Colon (tissue), 2 donors: ENCODE measurements around the gene PCNX1.
"Not testable (repeated sequence)": the region's sequence is repeated elsewhere in the genome, so short reads cannot be mapped to it uniquely, and the experiment has no call there.

Experiments
- FAIRE-seq: peaks from 2 replicates; lab custom pipeline; 2012; peaks lifted over from hg19 to GRCh38; lab: Jason Lieb, UNC
- donor health status: control.
- donor health status: control.

PCNX1 gene

DNA sequence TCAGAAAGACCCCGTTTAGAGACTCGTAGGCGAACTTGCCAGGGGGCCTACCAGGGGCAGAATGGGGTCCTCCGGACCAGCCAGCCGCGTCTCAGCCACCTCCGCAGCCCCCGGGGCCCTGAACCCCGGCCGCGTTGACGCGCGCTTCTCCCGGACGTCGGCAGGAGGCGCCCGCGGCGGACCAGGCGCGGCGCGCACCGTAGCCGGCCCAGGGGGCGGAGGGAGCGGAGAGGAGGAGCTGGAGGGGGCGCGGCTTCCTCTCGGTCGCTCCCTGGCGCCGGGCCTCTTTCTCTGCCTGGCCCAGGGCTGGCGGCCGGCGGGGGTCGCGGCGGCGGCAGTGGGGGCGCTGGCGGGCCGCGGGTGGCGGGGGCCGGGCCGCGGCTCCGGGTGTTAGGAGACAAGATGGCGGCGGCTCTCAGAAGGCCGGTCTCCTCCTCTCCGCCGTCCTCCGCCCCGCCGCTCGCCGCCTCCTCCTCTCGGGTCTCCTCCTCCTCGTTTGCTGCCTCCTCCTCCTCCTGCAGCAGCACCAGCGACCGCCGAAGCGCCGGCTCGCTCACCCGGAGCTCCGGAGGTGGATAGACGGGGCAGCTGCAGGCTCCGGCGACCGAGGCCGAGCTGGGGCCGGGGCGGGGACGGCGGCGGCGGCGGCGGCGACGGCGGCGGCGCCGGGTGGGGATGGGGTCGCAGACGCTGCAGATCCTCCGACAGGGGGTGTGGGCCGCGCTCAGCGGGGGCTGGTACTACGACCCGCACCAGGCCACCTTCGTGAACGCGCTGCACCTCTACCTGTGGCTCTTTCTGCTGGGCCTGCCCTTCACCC, at the start of gene PCNX1:
TSS of gene PCNX1 (plus strand) at position 284 of the 820 bp plus-strand sequence. CDS start at position 676, 392 bp downstream.
- FAIRE-seq, result no peak

DNA sequence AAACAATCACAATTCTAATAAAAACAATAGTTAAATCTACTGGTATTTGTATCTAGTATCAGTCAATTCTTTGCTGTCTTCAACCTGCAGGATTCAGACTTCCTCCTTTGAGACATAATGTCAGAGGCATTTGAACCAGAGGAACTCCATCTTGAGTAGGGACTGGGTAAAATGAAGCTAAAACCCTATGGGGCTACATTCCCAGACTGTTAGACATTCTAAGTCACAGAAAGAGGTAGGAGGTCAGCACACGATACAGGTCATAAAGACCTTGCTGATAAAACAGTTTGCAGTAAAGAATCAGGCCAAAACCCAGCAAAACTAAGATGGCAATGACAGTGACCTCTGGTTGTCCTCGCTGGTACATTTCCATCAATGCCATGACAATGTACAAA, 49.8 kb upstream of the PCNX1 start:
- FAIRE-seq, result no peak

DNA sequence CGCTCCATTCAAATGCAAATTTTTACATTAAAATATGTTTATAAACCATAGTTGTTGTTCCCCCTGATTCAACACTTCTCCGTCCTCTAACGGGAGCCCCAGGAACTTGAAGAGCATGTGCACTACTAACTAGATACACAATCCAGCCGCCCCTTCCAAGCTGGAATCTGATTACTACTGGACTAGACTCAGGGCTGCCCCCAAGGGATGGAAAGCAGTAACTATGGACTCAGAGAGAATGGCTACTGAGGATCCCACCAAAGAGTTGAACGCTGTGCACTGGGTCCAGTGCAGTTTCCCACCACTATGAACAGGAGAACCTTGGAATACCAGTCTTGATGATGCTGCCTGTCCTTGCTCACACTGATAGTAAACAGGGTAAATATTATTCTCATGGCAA, 48.6 kb upstream of the PCNX1 start:
- no peak for FAIRE-seq

DNA sequence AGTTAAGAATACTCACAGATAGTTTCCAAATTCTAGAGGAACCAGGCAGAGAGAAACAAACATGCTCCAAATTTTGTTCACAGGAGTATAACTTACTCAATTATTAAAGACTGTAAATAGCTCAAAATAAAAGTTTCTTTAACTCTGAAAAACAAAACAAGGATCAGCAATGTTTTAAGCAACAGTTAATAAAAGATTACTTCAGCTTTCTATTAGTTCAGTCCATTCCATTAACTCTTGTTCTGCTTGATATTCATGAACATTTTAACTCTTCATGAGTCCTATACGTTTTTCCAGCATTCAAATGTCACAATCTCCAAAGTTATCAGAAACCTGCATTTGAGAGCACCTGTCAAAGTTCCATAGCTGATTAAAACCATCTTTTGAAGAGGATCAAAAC, 40.3 kb upstream of the PCNX1 start:
- not testable (repeated sequence) for FAIRE-seq

DNA sequence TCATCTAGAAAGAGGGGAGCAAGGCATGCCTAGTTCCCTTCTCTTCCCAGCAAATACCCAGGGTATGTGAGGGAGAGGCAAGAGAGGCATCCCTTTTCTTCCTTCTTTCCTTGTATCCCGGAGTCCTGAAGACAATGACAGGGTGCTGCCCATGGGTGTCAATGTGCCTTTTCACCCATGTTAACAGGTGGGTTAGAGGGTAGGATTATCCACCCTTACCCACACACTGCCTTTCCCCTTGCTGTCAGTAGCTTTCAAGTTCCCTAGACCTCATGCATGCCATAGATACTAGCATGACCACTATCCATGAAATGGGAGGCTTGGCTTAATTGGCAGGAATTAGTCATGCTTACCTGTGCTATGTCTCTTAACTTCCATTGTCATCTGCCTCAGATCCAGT, 36.3 kb upstream of the PCNX1 start:
- FAIRE-seq, result no peak

DNA sequence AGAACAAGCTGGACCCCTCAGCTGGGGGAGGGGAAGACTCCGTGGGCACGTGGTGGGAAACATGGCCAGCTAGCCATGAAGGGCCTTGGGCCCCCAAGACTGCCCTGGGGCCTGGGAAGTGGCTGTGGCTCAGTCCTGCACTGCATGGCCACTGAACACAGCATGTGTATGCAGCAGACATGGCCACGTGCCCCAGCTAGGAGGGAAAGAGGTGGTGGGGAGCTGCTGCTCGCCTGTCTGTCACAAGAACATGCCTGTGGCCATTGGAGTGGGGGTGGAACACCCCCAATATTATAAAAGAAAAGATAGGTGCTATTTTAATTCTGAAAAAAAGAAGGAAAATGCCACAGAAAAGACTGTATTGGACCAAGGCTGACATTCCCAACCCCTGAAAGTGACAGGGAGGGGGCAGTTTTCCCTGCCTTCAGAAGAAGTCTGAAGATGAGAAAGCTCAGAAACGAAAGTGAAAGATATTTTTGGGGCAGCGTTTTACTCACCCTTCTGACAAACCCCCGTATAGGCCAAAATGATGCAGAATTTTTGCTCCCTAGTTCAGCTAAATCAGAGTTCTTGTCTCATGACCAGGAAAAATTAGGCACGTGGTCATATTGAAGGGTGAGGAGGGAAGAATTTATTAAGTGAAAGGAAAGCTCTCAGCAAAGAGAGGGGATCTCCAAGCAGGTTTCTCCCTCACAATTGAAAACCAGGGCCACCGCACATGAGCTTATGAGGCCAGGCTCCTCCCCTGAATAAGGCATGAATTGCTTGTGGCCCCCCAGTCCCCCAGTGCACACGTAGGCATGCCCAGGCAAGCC, 35.2 kb upstream of the PCNX1 start:
- FAIRE-seq, result no peak

DNA sequence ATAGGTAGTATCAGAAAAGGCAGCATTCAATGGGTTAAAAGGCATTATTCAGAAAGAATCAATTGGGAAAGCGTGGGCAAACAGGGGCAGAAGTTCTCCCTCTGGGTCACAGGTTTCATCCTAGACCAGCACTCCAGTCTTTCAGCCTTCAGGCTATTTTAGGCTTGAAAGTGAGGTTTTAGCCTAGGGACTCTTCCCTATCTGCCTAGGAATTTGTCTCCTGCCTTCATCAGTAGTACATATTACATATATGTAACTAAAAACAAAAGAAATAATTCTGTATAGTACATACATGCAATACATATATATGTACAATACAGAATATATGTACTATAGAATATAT, 34.6 kb upstream of the PCNX1 start:
- FAIRE-seq, result no peak

DNA sequence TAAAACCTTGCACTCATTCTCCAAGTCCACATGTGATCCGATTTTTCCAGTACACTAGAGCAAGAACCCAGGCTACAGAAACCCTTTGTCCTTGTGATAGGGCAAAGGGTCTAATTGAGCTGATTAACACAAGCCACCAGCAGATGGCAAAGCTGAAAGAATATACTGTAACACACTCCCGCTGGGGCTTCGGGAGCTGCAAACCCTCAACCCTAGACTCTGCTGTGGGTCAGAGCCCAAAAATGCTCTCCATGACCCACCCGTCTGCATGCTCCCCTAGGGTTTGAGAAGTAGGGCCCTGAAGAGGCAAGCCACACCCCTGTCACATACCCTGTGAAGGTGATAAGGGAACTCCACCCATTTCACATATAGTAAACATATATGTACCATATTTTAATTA, 33.6 kb upstream of the PCNX1 start:
- no peak for FAIRE-seq

DNA sequence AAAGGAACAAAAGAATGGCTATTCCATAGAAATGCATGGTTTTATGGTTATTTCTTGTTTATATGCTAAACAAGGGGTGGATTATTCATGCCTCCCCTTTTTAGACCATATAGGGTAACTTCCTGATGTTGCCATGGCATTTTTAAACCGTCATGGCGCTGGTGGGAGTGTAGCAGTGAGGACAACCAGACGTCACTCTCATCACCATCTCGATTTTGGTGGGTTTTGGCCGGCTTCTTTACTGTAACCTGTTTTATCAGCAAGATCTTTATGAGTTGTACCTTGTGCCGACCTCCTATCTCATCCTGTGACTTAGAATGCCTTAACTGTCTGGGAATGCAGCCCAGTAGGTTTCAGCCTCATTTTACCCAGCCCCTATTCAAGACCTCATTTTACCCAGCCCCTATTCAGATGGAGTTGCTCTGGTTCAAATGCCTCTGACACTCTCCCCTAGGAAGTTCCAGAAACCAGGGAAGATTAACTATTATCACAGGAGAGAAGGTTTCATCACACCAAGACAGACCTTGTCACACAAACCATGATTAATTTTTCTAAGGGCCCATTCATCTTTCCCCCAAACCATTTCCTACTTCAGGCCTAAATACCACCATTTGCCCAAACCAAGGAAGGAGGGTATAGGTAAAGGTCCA, 31.3 kb upstream of the PCNX1 start:
- FAIRE-seq, result not testable (repeated sequence)

DNA sequence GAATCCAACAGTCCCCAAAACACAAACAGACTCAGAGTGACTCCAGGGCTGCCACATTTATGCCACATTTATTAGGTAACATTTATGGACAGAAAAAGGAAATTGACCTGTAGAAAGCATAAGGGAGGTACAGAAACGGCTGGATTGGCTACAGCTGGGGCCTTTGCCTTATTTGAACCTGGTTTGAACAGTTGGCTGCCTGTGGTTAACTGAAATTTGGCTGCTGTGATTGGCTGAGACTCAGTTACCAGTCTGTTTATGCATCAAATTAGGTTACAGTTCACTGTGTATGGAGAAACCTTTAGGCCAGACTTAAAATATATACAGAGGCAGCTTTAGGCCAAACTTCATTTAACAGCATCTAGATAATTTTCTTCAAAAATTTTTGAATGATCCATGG, 27.8 kb upstream of the PCNX1 start:
- no peak for FAIRE-seq

DNA sequence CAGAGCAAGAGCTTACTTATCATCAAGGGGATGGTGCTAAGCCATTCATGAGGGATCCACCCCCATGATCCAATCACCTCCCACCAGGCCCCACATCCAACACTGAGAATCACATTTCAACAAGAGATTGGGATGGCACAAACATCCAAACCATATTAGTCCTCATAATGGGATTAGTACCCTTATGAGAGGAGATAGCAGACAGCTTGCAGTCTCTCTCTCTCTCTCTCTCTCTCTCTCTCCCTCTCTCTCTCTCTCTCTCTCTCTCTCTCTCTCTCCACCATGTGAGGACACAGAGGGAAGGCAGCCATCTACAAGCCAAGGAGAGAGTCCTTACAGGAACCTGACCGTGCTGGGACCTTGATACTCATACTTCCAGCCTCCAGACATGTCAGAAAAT, 26.4 kb upstream of the PCNX1 start:
- FAIRE-seq, result not testable (repeated sequence)

DNA sequence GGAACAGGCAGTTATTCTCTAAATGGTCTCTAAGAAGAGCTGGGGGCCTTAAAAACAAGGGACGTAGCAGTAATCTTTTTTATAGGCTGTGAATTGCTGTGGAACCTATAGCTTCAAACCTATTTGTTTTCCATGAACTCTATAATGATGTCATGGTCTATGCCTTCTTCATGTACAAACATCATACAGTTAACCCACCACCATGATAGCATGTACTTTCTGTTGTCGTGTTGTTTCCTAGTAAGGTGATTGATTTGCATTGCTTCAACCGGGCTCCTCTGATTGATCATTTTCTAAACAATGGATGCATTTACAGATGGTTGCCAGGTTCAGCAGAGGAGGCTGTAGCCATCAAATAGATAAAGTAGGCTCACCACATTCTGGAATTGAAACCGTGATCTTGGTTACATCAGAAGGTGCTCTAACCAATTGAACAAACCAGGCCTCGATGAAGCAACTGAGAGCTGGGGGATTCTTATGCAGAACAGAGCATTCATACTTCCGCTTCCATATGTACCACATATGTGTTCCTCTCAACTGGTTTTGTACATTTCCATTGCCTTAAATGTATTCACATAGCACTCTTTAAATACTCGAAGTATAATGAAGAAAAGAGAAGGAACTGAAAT, 25.6 kb upstream of the PCNX1 start:
- no peak for FAIRE-seq

DNA sequence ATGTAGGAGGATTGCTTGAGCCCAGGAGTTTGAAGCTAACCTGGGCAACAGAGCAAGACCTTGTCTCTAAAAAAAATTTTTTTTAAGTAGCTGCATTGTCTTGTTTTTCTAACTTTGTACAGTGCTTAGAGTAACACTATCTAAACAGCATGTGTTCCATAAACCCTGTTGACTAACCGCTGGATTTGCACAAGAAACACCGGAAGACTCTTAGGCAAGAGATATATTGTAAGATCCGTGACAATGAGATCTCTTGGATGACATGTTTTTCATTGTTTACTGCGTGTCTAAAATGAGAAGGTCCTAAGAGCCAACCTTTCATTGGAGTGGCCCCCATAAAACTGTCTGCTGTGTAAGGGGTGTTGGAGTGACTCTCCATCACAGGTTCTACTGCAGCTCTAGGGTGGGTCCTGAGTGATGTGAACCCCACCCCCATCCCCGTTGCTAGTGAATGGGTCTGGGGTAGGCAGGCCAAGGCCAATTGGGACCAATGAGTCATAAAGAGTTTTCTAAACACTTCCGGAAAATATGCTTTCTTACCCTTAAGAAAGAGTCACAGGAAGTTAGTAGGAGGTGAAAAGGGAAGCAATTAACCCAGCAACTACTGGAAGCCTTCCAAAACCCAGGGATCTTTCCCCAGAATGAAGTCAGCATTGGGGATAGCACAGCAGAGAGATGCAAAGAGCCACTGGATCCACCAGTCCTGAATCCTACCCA, 24.3 kb upstream of the PCNX1 start:
- FAIRE-seq, result no peak

DNA sequence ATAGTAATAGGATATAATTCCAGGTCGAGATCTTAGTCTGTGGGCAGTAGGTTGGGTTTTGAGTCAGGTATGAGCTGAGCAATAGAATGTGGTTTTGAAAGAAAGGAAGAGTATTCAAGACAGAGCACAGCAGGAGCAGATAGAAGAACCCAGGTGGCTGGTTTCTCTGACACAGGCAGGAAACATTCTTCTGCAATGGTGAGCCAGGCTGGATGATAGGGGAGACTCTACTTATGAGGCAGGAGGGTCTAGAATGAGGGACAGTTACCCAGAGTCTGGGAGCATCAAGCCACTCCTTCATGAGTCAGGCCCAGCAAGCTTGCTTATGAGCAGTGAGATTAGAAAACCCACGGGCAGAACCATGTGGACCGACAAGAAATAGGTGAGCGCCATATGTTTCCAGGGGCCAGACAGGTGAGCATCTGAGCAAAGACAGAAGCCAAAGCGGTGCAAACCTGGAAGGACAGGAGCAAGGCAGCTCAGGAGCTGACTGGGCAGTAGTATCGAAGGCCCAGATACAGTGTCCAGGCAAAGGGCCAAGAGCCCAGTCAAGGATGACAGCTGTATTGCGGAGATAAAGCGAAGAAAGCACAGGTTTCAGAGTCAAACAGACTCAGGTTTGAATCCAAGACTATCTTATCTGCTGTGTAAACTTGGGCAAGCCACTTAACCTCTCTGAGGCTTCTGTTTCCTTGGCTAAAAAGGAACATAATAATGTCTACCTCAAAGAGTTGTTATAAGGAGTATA, 22.5 kb upstream of the PCNX1 start:
- no peak for FAIRE-seq

DNA sequence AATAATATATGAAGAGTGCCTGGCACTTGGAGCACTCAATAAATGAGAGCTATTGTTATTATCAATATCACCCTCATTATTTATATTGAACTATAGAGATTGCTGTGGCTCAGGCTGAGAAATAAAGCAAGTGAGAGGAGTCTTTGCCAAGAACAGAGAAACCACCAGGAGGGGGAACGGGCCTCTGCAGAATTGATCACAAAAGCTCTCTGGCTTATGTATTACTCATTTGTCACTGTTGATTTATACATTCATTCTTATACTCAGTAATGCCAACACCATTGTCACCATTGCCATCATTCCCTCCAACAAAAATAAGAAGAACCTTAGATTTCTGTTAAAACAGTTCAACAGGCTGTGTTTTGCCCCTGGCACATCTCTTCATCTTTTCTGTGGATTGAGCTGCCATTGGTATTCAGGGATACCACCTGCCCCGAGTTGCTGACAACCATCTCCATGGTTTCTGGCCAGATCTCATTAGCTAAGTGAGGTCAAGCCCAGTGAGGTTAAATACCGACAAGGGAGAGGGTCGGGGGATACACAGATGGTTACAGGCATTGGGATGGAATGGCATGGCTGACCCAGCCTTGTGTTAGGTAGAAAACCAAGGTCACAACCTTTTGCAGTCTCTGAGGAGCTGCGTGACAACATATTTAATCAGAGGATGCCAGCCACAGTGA, 21.8 kb upstream of the PCNX1 start:
- no peak for FAIRE-seq

DNA sequence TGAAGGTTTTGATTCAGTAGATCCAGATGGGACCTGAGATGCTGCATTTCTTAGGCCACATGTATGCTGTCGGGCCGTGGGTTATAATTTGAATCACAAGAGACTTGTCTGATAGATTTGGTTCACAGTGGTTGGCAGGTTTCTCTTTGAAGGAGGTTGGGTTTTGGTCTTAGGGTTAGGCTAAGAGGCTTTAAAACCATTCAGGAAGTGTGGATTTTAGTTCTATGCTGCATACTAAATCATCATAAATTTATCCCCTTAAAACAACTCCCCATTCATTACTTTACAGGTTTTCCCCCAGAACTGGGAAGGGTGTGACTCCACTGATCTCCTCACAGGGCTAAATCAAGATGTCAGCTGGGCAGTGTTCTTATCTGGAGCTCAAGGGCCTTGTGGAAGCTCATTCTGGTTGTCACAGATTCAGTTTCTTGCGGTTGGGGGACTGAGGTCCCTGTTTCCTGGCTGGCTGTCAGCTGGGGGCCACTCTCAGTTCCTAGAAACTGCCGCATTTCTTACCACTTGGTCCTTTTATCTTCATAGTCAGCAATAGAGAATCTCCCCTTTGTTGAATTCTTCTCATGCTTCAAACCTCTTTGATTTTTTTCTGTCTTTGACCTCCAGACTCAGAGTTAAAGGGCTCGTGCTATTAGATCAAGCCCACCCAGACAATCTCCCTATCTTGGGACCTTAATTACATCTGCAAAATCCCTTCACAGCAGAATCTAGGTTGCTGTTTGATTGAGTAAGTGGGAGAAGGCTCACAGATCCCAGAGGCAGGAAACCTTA, 20.6 kb upstream of the PCNX1 start:
- FAIRE-seq, result no peak

DNA sequence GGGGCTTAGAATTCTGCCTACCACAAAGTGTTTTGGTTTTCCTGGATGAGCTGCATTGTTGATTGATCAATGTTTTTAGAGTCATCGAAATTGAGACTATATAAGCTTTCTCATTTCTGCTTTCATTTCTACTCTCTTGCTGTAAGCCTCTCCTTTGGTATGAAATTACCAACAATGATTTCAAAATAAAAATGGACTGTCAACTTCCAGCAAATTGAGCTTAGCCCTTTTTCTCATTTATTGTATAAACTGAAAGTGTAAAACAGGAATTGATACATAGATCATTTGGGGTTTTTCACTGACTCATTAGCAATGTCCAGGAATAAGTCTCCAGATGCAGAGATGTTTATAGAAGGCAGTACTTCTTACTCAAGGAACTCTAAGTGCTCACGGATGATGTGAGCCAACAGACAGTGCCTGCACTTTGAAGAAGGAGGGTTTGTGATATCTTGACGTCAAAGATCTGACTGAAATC, 20.0 kb upstream of the PCNX1 start:
- FAIRE-seq, result no peak

DNA sequence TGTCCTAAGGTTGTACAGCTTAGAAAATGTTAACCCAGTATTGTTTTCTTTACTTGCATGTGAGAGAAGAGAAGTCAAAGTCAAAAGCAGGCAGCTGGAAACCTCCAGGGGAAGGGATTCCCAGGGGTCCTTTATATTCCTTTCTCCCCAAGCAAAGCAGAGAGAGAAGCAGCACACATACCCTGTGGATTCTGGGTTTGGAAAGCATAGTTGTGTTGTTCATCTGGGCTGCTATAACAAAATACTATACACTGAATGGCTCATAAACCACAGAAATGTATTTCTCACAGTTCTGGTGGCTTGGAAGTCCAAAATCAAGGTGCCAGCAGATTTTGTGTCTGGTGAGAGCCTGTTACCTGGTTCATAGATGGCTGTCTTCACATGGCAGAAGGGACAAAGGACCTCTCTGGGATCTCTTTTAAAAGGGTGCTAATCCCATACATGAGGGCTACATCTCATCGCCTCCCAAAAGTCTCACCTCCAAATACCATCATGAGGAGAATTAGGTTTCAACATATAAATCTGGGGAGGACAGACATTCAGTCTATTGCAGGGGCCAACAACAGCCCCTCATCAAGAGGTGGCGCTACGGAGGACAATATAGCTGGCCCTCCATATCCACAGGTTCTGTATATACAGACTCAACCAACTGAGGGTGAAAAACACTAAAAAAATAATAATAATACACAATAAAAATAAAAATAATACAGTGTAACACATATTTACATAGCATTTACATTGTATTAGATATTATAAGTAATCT, 19.3 kb upstream of the PCNX1 start:
- no peak for FAIRE-seq

DNA sequence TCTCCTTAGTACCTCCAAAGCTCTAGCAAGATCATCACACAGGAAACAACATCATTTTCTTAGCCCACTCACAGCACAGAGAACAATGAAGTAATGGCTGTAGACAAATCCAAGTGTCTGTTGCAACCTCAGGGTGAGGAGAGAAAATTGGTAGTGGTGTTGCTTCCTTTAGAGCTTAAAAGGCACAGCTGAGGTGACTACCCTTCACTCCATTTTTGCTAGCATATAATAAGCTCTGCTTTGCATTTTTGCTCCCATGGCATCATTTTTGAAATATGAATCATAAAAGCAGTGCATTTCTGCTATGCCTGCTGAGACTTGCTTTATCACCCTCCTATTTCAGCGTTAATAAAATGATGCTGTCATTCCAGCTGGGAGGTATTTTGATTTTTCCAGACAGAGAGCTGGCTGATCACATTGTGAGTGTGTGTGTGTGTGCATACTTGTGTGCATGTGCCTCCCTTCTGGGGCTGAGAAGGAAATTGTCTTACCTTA, 18.5 kb upstream of the PCNX1 start:
- FAIRE-seq, result no peak
